GM19239 (cell line): Measurements from ENCODE around the gene C1orf87.

Experiments
- DNase-seq: peaks from one replicate; pipeline ENCODE4 v3.0.0; 2011; ENCODE audit warnings: low spot score; ENCODE audit not compliant: insufficient read length
- FAIRE-seq: peaks from 2 replicates; lab custom pipeline; 2011; peaks lifted over from hg19 to GRCh38; lab: Jason Lieb, UNC

The C1orf87 gene

DNA sequence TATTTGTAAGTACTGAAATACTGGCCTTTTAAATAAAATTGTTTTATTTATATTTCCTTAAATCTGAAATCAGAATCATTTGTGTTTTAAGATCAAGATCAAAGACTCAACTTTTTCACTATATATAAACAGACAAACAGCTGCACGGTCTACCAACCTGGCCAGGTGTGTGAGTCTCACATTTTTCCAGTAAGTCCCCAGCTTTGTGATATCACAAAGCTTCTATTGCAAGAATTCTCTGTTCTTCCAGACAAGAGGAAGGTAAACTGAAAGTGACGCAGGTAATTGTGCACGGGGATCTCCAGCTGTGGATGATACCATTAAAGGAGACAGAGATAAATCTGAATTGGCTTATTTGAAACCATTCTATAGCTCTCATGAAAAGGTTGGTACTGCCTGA, 105.8 kb downstream of the C1orf87 start:
- FAIRE-seq: no peak
- no peak for DNase-seq

- no peak for DNase-seq
Observed at GRCh38 chr1:59967141-59967697, 106.4 kb downstream of the C1orf87 start.

DNA sequence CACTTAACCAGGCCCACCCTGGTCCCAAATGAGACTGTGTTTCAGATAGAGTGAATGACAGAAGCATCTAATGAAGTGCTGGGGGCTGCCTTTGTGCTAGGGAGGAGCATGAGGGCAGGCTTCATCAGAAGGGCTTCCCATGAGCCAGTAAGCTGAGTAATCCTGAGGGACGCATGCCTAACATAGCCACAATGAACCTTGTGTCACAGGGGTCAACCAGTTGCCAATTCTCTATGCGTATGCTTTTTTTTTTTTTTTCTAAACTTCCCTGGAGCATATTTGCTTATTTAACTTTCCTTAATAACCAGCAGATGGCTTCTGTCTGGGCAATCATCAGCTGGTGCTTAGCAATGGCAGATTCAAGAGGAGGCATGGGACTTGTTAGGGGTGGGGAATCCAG, 121.5 kb downstream of the C1orf87 start:
- no peak for FAIRE-seq

More at GRCh38 chr1:59967141-59967697, 106.4 kb downstream of the C1orf87 start:
- no peak for FAIRE-seq

GRCh38 chr1:59949648-59950047, 123.9 kb downstream of the C1orf87 start:
- FAIRE-seq (no peak), DNase-seq (no peak)

More for the DNA sequence above, 121.5 kb downstream of the C1orf87 start:
- no peak for DNase-seq

GRCh38 chr1:59948990-59949389, 124.6 kb downstream of the C1orf87 start:
- FAIRE-seq (no peak), DNase-seq (no peak)

- DNase-seq (peak; percentile 53), FAIRE-seq (peak; percentile 97)
Observed at GRCh38 chr1:59947047-59947938, 126.3 kb downstream of the C1orf87 start.

DNA sequence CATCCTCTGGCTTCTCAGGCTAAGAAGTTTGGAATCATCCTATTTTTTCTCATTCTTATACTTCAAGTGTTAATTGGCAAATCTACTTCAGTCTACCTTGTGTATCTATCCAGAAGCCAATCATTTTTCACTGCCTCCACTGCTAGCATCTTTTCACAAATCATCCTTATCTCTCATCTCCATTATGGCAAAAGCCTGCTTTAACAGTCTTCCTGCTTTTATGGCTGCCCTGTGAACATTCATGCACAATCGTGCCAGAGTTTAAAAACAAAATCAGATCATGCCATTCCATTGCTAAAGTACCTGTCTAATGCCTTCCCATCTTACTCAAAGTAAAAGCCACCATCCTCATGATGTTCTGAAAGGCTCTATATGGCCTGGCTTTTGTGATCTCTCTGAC, 127.8 kb downstream of the C1orf87 start:
- FAIRE-seq: no peak
- DNase-seq: no peak
